GM18508 (cell line): ENCODE data around the gene ZNF75A.

Source experiments
- ATAC-seq: cut with Tn5 transposase; IDR thresholded peaks from one replicate; pipeline ENCODE4 v1.9.1; 2021; ENCODE audit warnings: moderate number of reproducible peaks; ENCODE audit not compliant: insufficient read depth, unreplicated experiment

ZNF75A gene

DNA sequence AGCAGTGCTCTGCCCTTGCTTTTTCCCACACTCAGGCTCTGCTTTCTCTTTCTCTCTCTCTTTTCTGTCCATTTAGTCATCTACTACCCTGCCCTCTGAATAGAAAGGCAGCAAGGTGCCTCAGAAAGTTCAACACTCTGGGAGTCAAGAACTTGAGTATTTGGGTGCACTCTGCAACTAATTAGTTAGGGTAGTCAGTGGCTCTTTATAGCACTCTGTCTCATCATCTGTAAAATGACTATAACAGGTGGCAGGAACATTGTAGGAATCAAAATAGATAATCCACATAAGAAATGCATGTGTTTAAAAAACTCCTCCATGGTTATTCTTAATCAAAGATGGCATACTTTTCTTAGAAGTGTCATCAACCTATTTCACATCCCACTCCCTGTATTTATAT is 57.6 kb downstream of the ZNF75A start:
- ATAC-seq: no peak

DNA sequence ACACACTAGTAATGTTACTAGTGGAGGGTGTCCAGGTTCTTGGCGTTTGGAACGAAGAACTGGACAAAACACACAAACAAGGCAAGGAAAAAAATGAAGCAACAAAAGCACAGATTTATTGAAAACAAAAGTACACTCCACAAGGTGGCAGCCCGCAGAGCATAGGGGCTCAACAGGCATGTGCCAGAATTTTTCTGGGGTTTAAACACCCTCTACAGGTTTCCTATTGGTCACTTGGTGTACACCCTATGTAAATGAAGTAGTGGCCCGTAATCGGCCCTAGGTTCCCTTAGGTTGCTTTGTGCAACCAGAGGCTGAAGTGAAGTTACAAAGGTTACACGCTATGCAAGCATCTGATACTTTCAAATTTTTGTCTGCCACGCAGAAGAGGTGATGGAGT is 58.5 kb downstream of the ZNF75A start:
- no peak for ATAC-seq

DNA sequence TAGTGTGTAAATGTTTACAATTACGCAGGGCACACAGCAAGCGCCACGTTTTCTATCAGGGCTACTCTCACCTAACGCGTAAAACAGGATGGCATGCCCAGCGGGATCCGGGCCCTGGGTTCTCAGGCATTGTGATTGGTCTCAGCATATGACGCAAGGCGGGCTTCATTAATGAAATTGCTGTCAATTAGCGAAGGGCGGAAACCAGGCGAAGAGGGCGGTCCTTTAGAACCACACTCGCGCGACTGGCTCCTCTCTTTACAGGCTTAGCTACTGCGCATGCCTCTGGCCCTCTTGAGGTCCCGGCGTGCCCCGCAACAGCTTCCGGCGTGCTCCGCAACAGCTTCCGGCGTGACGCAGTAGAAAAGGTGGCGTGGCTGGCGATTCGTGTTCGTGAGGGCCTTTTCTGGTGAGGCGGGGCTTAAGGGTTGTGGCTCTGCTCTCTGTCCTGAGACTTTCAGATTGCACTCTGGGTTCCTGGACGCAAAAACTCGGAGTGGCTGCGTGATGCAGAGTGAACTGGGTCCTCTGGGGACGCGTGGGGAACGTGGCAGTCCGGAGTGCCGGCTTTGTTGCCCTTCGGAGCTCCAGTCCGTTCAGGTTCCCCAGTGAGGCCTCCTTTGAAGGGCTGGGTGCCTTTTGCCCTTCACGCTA is 59.6 kb downstream of the ZNF75A start:
- ATAC-seq: no peak
